Fibroblast of peridontal ligament (primary cell): ENCODE results near the gene FKRP.

ENCODE experiments used
- DNase-seq: peaks from one replicate; pipeline ENCODE4 v3.0.0-alpha.2; 2010; ENCODE audit errors: extremely low read depth

Gene FKRP

DNA sequence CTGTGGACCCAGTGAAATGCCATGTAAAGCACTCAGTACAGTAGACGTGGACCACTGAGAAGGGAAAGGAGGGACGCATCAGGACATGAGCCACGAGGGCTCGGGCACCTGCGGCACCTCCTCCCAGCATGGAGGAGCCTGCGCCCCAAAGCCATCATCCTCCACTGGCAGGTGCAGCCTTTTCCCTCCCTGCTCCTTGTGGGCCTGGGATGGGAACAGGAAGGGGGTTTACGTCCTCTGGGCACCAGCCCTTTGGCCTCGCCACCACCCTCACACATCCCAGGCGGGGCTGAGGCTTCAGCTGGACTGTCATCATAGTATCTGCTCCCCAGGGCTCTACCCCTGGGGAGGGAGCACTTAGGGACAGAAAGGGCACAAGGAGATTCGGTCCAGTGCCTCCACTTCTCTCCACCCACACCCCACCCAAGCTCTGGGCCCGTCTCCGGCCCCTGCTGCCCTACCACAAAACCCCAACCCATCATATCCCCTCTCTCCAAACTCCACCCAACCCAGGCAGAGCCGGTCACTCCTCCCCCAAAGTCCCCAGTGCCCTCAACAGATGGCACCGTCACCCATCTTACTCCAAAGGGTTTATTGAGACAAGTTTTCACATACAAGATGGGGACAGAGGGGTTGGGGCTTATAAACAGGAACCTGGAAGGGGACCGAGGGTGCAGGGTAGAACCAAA, 26.8 kb upstream of the FKRP start:
- no peak for DNase-seq

DNA sequence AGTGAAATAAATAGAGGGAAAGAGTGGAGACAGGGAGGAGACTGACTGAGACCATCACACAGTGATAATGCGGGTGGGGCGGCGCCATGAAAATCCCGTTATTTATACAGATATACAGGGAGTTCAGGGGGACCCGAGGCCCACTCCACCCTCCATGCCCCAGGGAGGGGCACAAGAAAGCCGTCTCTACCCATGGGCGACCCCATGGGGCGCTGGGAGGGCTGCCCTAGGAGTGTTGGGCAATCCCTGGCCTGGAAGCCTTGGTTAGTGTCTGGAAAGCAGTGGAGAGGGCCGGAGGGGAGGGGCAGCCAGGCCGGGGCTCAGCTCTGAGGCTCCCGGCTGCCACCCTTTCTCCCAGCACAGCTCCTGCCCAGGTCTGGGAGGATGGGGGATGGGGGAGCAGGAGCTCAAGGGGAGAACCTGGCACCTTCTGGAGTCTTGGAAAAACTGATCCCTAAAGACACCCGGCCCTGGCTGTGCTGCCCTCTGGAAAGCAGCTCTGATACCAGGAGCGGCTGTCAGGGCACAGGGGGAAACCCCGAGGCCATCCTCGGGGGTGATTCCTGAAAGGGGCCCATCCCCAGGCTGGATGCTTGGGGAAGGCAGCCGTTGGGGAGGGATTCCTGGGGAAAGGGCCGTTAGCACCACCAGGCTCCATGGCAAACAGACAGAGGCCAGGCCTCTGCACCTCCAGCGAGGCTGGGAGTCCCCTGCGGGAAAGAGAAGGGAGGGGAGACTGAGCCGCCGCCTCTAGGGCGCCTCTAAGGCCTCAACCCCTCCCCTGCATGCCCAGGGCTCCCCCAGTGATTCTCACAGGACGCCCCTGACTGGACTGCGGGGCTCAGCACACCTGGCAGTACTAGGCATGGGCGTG, 26.0 kb upstream of the FKRP start:
- DNase-seq = no peak

DNA sequence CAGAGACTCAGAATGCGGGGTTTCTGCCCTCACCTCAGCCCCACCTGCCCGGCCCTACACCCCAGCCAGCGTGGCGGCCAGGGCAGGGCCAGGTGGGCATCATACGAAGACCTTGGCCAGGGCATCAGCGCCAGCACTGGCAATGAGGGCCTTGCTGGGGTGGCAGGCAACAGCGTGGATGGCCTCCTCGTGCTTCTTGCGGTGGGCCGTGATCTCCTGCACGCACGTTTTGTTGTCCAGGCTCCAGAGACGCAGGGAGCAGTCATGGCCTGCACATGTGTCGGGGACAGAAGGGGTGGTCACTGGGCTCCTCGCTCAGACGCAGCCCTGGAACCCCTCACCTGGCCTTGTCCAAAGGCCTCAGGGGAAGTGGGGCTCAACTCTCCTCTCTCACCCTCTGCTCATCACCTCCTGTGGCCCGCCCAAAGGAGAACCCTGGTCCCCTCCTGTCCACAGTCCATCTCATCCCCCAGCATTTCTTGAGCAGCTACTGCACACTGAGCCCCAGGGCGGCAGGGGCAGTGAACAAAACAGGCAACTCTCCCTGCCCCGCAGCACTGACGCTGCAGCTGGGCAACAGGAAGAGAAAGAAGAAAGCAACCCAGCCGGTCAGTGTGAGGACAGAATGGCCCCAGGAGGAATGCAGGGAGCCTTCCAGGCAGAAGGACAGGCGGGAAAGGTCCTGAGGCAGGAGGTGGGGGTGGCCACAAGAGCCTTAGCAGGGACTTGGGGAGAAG, 25.2 kb upstream of the FKRP start:
- no peak for DNase-seq

- DNase-seq = no peak
These were observed 24.4 kb upstream of the FKRP start for GRCh38 chr19:46721269-46722003.

- DNase-seq = no peak
These were observed 23.9 kb upstream of the FKRP start for GRCh38 chr19:46722004-46722380.

GRCh38 chr19:46722421-46723022, 23.3 kb upstream of the FKRP start:
- DNase-seq = no peak

GRCh38 chr19:46723023-46723461, 22.8 kb upstream of the FKRP start:
- DNase-seq = no peak

GRCh38 chr19:46723471-46723870, 22.4 kb upstream of the FKRP start:
- DNase-seq = no peak

DNA sequence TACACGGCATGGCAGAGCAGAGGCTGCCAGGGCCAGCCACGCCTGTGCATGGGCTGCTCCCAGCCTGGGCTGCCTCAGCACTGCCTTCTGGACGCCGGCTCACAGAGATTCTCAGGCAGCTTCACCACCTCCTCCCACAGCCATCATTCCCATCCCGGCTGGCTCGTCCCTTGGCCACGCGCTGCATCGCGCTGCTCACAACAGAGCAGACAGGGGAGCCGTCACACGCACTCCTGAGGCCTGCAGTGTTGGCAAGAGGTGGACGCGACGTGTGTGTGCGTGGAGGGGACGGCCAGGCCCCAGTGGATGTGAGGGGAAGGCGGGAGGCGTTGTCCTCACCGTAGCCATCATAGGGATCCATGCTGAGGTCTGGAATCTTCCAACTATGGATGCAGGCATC, 21.4 kb upstream of the FKRP start:
- DNase-seq = no peak

- no peak for DNase-seq
These were observed 20.6 kb upstream of the FKRP start for GRCh38 chr19:46725036-46725820.

GRCh38 chr19:46725859-46726393, 19.9 kb upstream of the FKRP start:
- DNase-seq = no peak

GRCh38 chr19:46726551-46726950, 19.3 kb upstream of the FKRP start:
- no peak for DNase-seq

DNA sequence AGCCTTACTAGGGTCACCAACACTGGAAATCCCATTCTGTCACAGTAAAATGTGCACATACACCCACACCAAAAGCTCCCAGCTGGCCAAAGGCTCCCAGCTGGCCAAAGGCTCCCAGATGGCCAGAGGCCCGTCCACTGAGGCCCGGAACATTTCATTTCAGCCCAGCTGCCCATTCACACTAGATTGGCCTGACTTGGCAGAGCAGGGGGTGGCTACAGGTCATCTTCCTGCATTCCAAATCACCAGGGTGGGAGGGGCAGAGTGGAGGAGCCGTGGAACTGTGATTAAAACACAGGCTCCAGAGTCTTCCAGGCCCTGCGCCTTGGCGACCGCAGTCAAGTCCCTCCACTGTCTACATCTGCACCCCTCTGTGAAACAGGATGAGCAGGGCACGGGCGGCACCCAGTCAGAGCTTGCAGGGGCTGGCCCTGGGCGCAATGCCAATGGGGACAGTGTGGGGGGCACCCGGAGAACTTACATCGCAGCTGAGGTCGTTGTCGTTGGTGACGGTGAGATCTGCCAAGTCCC, 18.8 kb upstream of the FKRP start:
- no peak for DNase-seq

- no peak for DNase-seq
These were observed 18.1 kb upstream of the FKRP start for GRCh38 chr19:46727757-46728156.

DNA sequence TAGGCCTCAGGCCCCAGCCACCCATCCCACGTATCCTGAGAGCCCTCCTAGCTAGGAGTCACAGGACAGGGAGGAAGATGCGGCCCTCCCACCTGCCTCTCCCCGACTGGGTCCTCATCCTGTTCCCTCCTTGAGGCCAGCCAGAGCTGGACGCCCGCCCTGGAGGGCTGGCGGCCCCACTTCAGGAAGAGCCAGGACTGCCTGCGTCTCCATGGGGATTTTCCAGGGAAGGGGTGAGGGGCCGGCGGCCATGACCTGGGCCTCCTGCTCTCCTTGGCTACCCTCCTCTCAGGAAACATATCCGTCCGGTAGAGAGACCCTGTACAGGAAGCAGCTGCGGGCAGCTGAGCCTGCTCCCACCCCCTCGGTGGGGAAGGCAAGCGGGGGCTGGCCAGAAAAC, 17.6 kb upstream of the FKRP start:
- DNase-seq = no peak

GRCh38 chr19:46728693-46729339, 17.0 kb upstream of the FKRP start:
- DNase-seq = peak; percentile 35

DNA sequence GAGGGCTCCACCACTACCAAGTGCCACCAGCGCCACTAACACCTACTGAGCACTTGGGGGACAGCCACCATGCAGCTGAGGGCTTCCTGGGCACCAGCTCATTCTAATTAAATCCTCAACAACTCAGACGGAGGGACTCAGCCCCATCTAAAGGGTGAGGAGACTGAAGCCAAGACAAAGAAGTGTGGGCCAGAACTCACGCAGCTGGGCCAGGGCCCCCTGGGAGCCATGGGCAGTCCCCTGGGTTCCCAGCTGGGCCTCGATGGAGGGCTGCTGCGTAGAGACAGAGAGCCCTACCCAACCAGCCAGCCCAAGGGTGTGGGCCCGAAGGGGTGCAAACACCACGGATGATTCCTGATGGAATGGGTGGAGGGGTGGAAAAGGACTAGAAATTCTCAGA, 16.2 kb upstream of the FKRP start:
- DNase-seq = no peak

GRCh38 chr19:46730187-46730586, 15.7 kb upstream of the FKRP start:
- DNase-seq = no peak

- DNase-seq = no peak
These were observed 15.3 kb upstream of the FKRP start for GRCh38 chr19:46730595-46730994.
